SK-N-SH treated with all-trans-retinoic acid at 6 μM for 48 hours (cell line): ENCODE measurements around the gene ERO1A.

ENCODE experiments used
- ATAC-seq: fragments of 200-7000 bp; cut with Tn5 transposase; 3 replicates; pipeline ENCODE4 v1.9.1; 2020; ENCODE audit warnings: mild to moderate bottlenecking, moderate library complexity
- ARNTL ChIP-seq: fragments of 450-650 bp; formaldehyde crosslinking; IDR thresholded peaks from 2 replicates; pipeline ENCODE4 v1.5.0; 2020; ENCODE audit warnings: low read depth, mild to moderate bottlenecking, moderate library complexity, borderline replicate concordance
- BACH2 ChIP-seq: fragments of 250-450 bp; sonication (Bioruptor Pico); IDR thresholded peaks from 2 replicates; pipeline ENCODE4 v1.9.0; 2021; ENCODE audit warnings: mild to moderate bottlenecking, borderline replicate concordance
- CSDC2 ChIP-seq: fragments of 250-450 bp; sonication (Bioruptor Pico); IDR thresholded peaks from 2 replicates; pipeline ENCODE4 v1.5.0; 2020; ENCODE audit warnings: mild to moderate bottlenecking, moderate library complexity
- CSRNP3 ChIP-seq: fragments of 250-450 bp; sonication (Bioruptor Pico); IDR thresholded peaks from 2 replicates; pipeline ENCODE4 v1.5.1; 2021; ENCODE audit warnings: mild to moderate bottlenecking, moderate library complexity
- ESRRG ChIP-seq: fragments of 250-450 bp; sonication (Bioruptor Pico); IDR thresholded peaks from 2 replicates; pipeline ENCODE4 v1.6.1; 2021; ENCODE audit warnings: mild to moderate bottlenecking
- ISL1 ChIP-seq: fragments of 250-450 bp; sonication (Bioruptor Pico); IDR thresholded peaks from 2 replicates; pipeline ENCODE4 v2.1.2; 2022; ENCODE audit warnings: mild to moderate bottlenecking, moderate library complexity
- OSR1 ChIP-seq: fragments of 250-450 bp; sonication (Bioruptor Pico); IDR thresholded peaks from 2 replicates; pipeline ENCODE4 v1.8.0; 2022; ENCODE audit warnings: moderate library complexity, mild to moderate bottlenecking, inconsistent platforms
- PATZ1 ChIP-seq: fragments of 250-450 bp; sonication (Bioruptor Pico); IDR thresholded peaks from 2 replicates; pipeline ENCODE4 v1.8.0; 2020; ENCODE audit warnings: mild to moderate bottlenecking, moderate library complexity, borderline replicate concordance
- PPARA ChIP-seq: fragments of 250-450 bp; sonication (Bioruptor Pico); IDR thresholded peaks from 2 replicates; pipeline ENCODE4 v1.5.0; 2020; ENCODE audit warnings: mild to moderate bottlenecking, borderline replicate concordance
- RARB ChIP-seq: fragments of 250-450 bp; sonication (Bioruptor Pico); IDR thresholded peaks from 2 replicates; pipeline ENCODE4 v1.8.0; 2021; ENCODE audit warnings: mild to moderate bottlenecking, moderate library complexity
- SNAI2 ChIP-seq: fragments of 250-450 bp; sonication (Bioruptor Pico); IDR thresholded peaks from 2 replicates; pipeline ENCODE4 v1.5.0; 2020; ENCODE audit warnings: mild to moderate bottlenecking, moderate library complexity
- TCF4 ChIP-seq: fragments of 250-450 bp; sonication (Bioruptor Pico); IDR thresholded peaks from 2 replicates; pipeline ENCODE4 v1.8.0; 2021; ENCODE audit warnings: mild to moderate bottlenecking, moderate library complexity, borderline replicate concordance
- TOX ChIP-seq: fragments of 250-450 bp; sonication (Bioruptor Pico); IDR thresholded peaks from 2 replicates; pipeline ENCODE4 v1.8.0; 2021; ENCODE audit warnings: mild to moderate bottlenecking, moderate library complexity, borderline replicate concordance
- TSHZ2 ChIP-seq: fragments of 250-450 bp; sonication (Bioruptor Pico); IDR thresholded peaks from 2 replicates; pipeline ENCODE4 v1.5.0; 2020; ENCODE audit warnings: mild to moderate bottlenecking, moderate library complexity
- ZC3H10 ChIP-seq: fragments of 250-450 bp; sonication (Bioruptor Pico); IDR thresholded peaks from 2 replicates; pipeline ENCODE4 v1.5.1; 2021; ENCODE audit warnings: mild to moderate bottlenecking, moderate library complexity
- ZFP3 ChIP-seq: fragments of 250-450 bp; sonication (Bioruptor Pico); IDR thresholded peaks from 2 replicates; pipeline ENCODE4 v1.5.0; 2020; ENCODE audit warnings: mild to moderate bottlenecking, moderate library complexity
- ZFP30 ChIP-seq: fragments of 450-650 bp; formaldehyde crosslinking; IDR thresholded peaks from 2 replicates; pipeline ENCODE4 v1.5.0; 2022; ENCODE audit warnings: mild to moderate bottlenecking, moderate library complexity
- ZNF565 ChIP-seq: fragments of 450-650 bp; formaldehyde crosslinking; conservative IDR thresholded peaks from 2 replicates; pipeline ENCODE4 v1.5.0; 2020; ENCODE audit warnings: low read depth, mild to moderate bottlenecking, moderate library complexity
- ZNF70 ChIP-seq: fragments of 450-650 bp; formaldehyde crosslinking; IDR thresholded peaks from 2 replicates; pipeline ENCODE4 v1.5.0; 2020; ENCODE audit warnings: mild to moderate bottlenecking, moderate library complexity
- ZNF8 ChIP-seq: fragments of 450-650 bp; formaldehyde crosslinking; IDR thresholded peaks from 2 replicates; pipeline ENCODE4 v1.5.0; 2020; ENCODE audit warnings: mild to moderate bottlenecking, moderate library complexity
- TF ChIP-seq, protein P1 (sequence below): fragments of 250-450 bp; sonication (Bioruptor Pico); IDR thresholded peaks from 2 replicates; pipeline ENCODE4 v1.8.0; 2021; ENCODE audit warnings: low read depth, mild to moderate bottlenecking, moderate library complexity, borderline replicate concordance
- TF ChIP-seq, protein P2 (sequence below): fragments of 250-450 bp; sonication (Bioruptor Pico); IDR thresholded peaks from 2 replicates; pipeline ENCODE4 v1.5.1; 2020; ENCODE audit warnings: low read depth, mild to moderate bottlenecking, moderate library complexity

Gene ERO1A

GRCh38 chr14:52724360-52724644 lies 28.9 kb upstream of the ERO1A start:
- no peak for ATAC-seq
- no peak for TF ChIP-seq ZC3H10 (CRISPR knock-in tag)
- no peak for TF ChIP-seq ZNF565 (CRISPR knock-in tag)
- TF ChIP-seq ESRRG (CRISPR knock-in tag): no peak
- no peak for TF ChIP-seq SNAI2 (CRISPR knock-in tag)
- TF ChIP-seq CSRNP3: no peak
- TF ChIP-seq PATZ1 (CRISPR knock-in tag): no peak
- TF ChIP-seq, protein P1, sequence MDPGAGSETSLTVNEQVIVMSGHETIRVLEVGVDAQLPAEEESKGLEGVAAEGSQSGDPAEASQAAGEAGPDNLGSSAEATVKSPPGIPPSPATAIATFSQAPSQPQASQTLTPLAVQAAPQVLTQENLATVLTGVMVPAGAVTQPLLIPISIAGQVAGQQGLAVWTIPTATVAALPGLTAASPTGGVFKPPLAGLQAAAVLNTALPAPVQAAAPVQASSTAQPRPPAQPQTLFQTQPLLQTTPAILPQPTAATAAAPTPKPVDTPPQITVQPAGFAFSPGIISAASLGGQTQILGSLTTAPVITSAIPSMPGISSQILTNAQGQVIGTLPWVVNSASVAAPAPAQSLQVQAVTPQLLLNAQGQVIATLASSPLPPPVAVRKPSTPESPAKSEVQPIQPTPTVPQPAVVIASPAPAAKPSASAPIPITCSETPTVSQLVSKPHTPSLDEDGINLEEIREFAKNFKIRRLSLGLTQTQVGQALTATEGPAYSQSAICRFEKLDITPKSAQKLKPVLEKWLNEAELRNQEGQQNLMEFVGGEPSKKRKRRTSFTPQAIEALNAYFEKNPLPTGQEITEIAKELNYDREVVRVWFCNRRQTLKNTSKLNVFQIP: no peak
- TF ChIP-seq BACH2: no peak
- no peak for TF ChIP-seq TOX (CRISPR knock-in tag)
- TF ChIP-seq PPARA (CRISPR knock-in tag): no peak
- TF ChIP-seq, protein P2, sequence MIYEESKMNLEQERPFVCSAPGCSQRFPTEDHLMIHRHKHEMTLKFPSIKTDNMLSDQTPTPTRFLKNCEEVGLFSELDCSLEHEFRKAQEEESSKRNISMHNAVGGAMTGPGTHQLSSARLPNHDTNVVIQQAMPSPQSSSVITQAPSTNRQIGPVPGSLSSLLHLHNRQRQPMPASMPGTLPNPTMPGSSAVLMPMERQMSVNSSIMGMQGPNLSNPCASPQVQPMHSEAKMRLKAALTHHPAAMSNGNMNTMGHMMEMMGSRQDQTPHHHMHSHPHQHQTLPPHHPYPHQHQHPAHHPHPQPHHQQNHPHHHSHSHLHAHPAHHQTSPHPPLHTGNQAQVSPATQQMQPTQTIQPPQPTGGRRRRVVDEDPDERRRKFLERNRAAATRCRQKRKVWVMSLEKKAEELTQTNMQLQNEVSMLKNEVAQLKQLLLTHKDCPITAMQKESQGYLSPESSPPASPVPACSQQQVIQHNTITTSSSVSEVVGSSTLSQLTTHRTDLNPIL: no peak
- no peak for TF ChIP-seq ISL1 (CRISPR knock-in tag)
- TF ChIP-seq ZFP3 (CRISPR knock-in tag): no peak

DNA sequence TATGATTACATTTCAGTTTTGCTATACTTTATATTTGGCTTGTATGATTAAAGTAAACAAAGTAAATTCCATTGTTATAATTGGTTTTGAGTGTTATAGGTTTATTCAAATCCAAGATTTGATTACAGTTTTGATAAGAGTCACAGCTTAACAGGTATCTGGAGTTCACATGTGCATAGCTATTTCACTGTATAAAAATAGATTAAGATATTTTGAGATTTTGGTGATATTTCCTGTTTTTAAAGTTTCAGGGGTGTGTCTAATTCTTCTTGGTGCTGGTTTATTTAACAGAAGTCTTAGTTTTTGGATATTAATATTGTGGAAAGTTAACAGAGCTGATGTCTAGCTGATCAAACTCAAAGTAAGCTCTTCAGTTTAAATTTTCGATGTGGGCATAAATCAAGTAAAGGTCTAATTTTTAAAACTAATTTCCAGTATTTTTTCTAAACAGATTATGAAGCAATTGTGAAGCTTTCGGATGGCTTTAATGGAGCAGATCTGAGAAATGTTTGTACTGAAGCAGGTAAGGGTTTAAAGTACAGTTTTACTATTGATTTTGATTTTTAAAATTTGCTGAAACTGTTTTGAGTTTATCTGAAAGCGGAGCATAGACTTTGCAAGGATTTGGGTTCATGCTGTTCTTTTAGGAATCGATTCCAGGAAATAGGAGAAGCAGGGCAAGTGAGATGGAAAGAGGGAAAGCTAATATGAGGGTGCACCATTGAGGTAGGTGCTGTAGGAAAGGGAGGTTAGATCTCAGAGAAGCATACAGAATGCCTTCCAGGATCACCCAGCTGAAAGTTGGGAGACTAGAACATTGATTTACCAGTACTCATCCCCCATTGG lies 28.4 kb upstream of the ERO1A start:
- no peak for ATAC-seq
- TF ChIP-seq, protein P1: no peak
- TF ChIP-seq RARB (CRISPR knock-in tag) (no peak), CSDC2 (CRISPR knock-in tag) (no peak), ZC3H10 (CRISPR knock-in tag) (no peak), ZNF8 (CRISPR knock-in tag) (no peak)
- TF ChIP-seq, protein P2: no peak

GRCh38 chr14:52716155-52716554 lies 20.8 kb upstream of the ERO1A start:
- TF ChIP-seq ZC3H10 (CRISPR knock-in tag) (no peak), ZFP3 (CRISPR knock-in tag) (no peak), ESRRG (CRISPR knock-in tag) (no peak), PATZ1 (CRISPR knock-in tag) (no peak), CSDC2 (CRISPR knock-in tag) (no peak), SNAI2 (CRISPR knock-in tag) (no peak), ARNTL (CRISPR knock-in tag) (no peak), ZNF565 (CRISPR knock-in tag) (no peak), RARB (CRISPR knock-in tag) (no peak), TCF4 (no peak), TOX (CRISPR knock-in tag) (no peak), BACH2 (no peak), TSHZ2 (CRISPR knock-in tag) (no peak), ZNF70 (no peak), ZFP30 (no peak), ISL1 (CRISPR knock-in tag) (no peak), PPARA (CRISPR knock-in tag) (no peak), OSR1 (no peak)
- TF ChIP-seq, all 23 proteins: peak for 0
- ATAC-seq: no peak
